Measurements from ENCODE around the gene USP9X. TPM values are rescaled to one million over a fixed set of nuclear protein-coding genes. Genes with fewer than 3 reads are reported as not detected.
"Not testable (repeated sequence)": the region's sequence is repeated elsewhere in the genome, so short reads cannot be mapped to it uniquely, and the experiment has no call there.

The USP9X gene
- total RNA-seq, 6 experiments from 2014 or later = 54.1 to 73.0 (median 60.9) TPM

DNA sequence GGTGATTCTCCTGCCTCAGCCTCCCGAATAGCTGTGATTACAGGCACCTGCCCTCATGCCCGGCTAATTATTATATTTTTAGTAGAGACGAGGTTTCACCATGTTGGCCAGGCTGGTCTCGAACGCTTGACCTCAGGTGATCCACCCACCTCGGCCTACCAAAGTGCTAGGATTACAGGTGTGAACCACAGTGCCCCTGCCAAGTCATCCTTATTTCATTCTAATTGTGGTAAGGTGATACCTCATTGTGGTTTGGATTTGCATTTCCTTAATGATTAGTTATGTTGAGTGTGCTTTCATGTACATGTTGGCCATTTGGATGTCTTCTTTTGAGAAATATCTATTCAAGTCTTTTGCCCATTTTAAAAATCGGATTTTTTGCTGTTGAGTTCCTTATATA lies 93.0 kb downstream of the USP9X start:
- no peaks in the 10 kb centered on the region for H3K36me3 Mint-ChIP-seq (ENCODE audit: low read depth)
- H3K4me1 Mint-ChIP-seq (ENCODE audit: low read depth) = no peaks in the 10 kb centered on the region
- H3K4me3 Mint-ChIP-seq = no peak overlapping the region
- TF ChIP-seq, protein P1, sequence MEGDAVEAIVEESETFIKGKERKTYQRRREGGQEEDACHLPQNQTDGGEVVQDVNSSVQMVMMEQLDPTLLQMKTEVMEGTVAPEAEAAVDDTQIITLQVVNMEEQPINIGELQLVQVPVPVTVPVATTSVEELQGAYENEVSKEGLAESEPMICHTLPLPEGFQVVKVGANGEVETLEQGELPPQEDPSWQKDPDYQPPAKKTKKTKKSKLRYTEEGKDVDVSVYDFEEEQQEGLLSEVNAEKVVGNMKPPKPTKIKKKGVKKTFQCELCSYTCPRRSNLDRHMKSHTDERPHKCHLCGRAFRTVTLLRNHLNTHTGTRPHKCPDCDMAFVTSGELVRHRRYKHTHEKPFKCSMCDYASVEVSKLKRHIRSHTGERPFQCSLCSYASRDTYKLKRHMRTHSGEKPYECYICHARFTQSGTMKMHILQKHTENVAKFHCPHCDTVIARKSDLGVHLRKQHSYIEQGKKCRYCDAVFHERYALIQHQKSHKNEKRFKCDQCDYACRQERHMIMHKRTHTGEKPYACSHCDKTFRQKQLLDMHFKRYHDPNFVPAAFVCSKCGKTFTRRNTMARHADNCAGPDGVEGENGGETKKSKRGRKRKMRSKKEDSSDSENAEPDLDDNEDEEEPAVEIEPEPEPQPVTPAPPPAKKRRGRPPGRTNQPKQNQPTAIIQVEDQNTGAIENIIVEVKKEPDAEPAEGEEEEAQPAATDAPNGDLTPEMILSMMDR (IDR thresholded peaks at IDR 0.05) = no peak
- no peak for DNase-seq
- no peaks in the 10 kb centered on the region; the same call in 1 of the 2 replicates for H3K27me3 Mint-ChIP-seq (ENCODE audit: insufficient read depth)
- H3K9me3 Mint-ChIP-seq = no peaks in the 10 kb centered on the region
- H3K27ac Mint-ChIP-seq = no peak overlapping the region; the same call in 1 of the 2 replicates

- peak; percentile 43 for DNase-seq
- H3K9me3 Mint-ChIP-seq = no peaks in the 10 kb centered on the region
- H3K4me3 Mint-ChIP-seq = no peak overlapping the region
- H3K36me3 Mint-ChIP-seq (ENCODE audit: low read depth) = no peaks in the 10 kb centered on the region
- H3K27ac Mint-ChIP-seq = no peak overlapping the region
- H3K4me1 Mint-ChIP-seq (ENCODE audit: low read depth) = no peaks in the 10 kb centered on the region
- no peaks in the 10 kb centered on the region; the same call in 1 of the 2 replicates for H3K27me3 Mint-ChIP-seq (ENCODE audit: insufficient read depth)
- TF ChIP-seq, protein P1 (IDR thresholded peaks at IDR 0.05) = peak; percentile 75
Measured at GRCh38 chrX:41180194-41180908, 95.1 kb downstream of the USP9X start.

- Mint-ChIP-seq H3K27me3 (ENCODE audit: insufficient read depth) (no peaks in the 10 kb centered on the region), H3K9me3 (no peaks in the 10 kb centered on the region), H3K27ac (no peak overlapping the region), H3K4me1 (ENCODE audit: low read depth) (no peaks in the 10 kb centered on the region), H3K4me3 (no peak overlapping the region), H3K36me3 (ENCODE audit: low read depth) (no peaks in the 10 kb centered on the region)
- DNase-seq = no peak
- TF ChIP-seq, protein P1 (IDR thresholded peaks at IDR 0.05) = no peak
Measured at GRCh38 chrX:41184312-41184711, 99.1 kb downstream of the USP9X start.

GRCh38 chrX:41186946-41187345 lies 101.7 kb downstream of the USP9X start:
- H3K4me3 Mint-ChIP-seq; H3K36me3 Mint-ChIP-seq (ENCODE audit: low read depth); H3K27ac Mint-ChIP-seq; H3K27me3 Mint-ChIP-seq (ENCODE audit: insufficient read depth); H3K4me1 Mint-ChIP-seq (ENCODE audit: low read depth); DNase-seq; H3K9me3 Mint-ChIP-seq: not testable (repeated sequence)

DNA sequence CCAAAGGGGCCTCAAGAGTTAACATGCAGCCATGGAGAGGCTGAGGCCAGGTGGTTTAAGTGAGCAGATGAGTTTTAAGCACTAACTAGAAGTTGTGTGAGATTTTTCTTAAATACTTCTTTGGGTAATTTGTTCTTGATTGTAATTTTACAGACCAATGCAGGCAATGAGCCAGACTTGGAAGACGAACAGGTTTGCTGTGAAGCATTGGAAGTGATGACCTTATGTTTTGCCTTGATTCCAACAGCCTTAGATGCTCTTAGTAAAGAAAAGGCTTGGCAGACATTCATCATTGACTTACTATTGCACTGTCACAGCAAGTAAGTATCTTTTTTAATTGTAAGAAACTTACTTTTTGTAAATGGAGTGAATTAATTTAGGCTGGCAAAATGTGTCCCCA lies 103.9 kb downstream of the USP9X start:
- DNase-seq = no peak
- Mint-ChIP-seq H3K27ac (no peak overlapping the region), H3K9me3 (no peaks in the 10 kb centered on the region)

GRCh38 chrX:41192880-41193279 lies 107.6 kb downstream of the USP9X start:
- H3K4me1 Mint-ChIP-seq (ENCODE audit: low read depth) = peaks cover 7% of the 10 kb centered on the region; the same call in 1 of the 2 replicates
- TF ChIP-seq, protein P1 (IDR thresholded peaks at IDR 0.05) = no peak

More for the DNA sequence above, 103.9 kb downstream of the USP9X start:
- Mint-ChIP-seq H3K36me3 (ENCODE audit: low read depth) (peaks cover 15% of the 10 kb centered on the region; the same call in 1 of the 2 replicates), H3K27me3 (ENCODE audit: insufficient read depth) (peaks cover 3% of the 10 kb centered on the region; the same call in 1 of the 2 replicates), H3K4me3 (no peak overlapping the region), H3K4me1 (ENCODE audit: low read depth) (peaks cover 7% of the 10 kb centered on the region; the same call in 1 of the 2 replicates)
- TF ChIP-seq, protein P1 (IDR thresholded peaks at IDR 0.05) = no peak

More at GRCh38 chrX:41192880-41193279, 107.6 kb downstream of the USP9X start:
- peaks cover 3% of the 10 kb centered on the region; the same call in 1 of the 2 replicates for H3K27me3 Mint-ChIP-seq (ENCODE audit: insufficient read depth)
- no peaks in the 10 kb centered on the region for H3K9me3 Mint-ChIP-seq
- peak overlapping the region; percentile 74 for H3K27ac Mint-ChIP-seq
- no peak overlapping the region for H3K4me3 Mint-ChIP-seq
- no peak for DNase-seq
- H3K36me3 Mint-ChIP-seq (ENCODE audit: low read depth) = peaks cover 20% of the 10 kb centered on the region
